Neural cell (in vitro differentiated cells): Measurements from ENCODE around the gene LYPD1. TPM values are rescaled to one million over a fixed set of nuclear protein-coding genes. Genes with fewer than 3 reads are reported as not detected.
"Not testable (repeated sequence)": the region's sequence is repeated elsewhere in the genome, so short reads cannot be mapped to it uniquely, and the experiment has no call there.

ENCODE experiments used
- H2AFZ ChIP-seq: fragments of 200-600, 300-800 bp; sonication (generic), shearing (Covaris generic); 2 replicates; pipeline ENCODE4 v1.6.0; 2014; ENCODE audit warnings: low read depth, mild to moderate bottlenecking, antibody characterized with exemption, low read length, moderate library complexity
- H3F3A ChIP-seq: fragments of 200-600 bp; shearing (Covaris generic); 2 replicates; pipeline ENCODE4 v1.6.1; 2016; ENCODE audit warnings: mild to moderate bottlenecking, moderate library complexity, mixed read lengths, antibody characterized with exemption, low read length; ENCODE audit not compliant: insufficient read depth, poor library complexity, severe bottlenecking
- H3K27ac ChIP-seq: fragments of 200-600, 300-800 bp; sonication (generic), shearing (Covaris generic); 2 replicates; pipeline ENCODE4 v1.5.1; 2014; ENCODE audit warnings: mild to moderate bottlenecking, low read length, moderate library complexity
- H3K27me3 ChIP-seq: fragments of 300-800, 200-600 bp; sonication (generic), shearing (Covaris generic); 2 replicates; pipeline ENCODE4 v1.6.0; 2014; ENCODE audit warnings: mild to moderate bottlenecking, low read depth, low read length, moderate library complexity; ENCODE audit not compliant: insufficient read depth
- H3K36me3 ChIP-seq: fragments of 300-800, 200-600 bp; sonication (generic), shearing (Covaris generic); 2 replicates; pipeline ENCODE4 v1.5.1; 2014; ENCODE audit warnings: mild to moderate bottlenecking, antibody characterized with exemption, low read length, moderate library complexity; ENCODE audit not compliant: insufficient read depth
- H3K4me2 ChIP-seq: fragments of 300-800, 200-600 bp; sonication (generic), shearing (Covaris generic); 2 replicates; pipeline ENCODE4 v1.6.0; 2014; ENCODE audit warnings: mild to moderate bottlenecking, low read length
- H3K4me3 ChIP-seq: fragments of 300-800, 200-600 bp; sonication (generic), shearing (Covaris generic); 2 replicates; pipeline ENCODE4 v1.5.1; 2014; ENCODE audit warnings: mild to moderate bottlenecking, low read length, moderate library complexity
- H3K79me2 ChIP-seq: fragments of 200-600 bp; shearing (Covaris generic); replicated peaks from 2 replicates; pipeline ENCODE4 v1.6.0; 2014; ENCODE audit warnings: mild to moderate bottlenecking, low read length, moderate library complexity; ENCODE audit not compliant: insufficient read depth
- H3K9ac ChIP-seq: fragments of 300-800, 200-600 bp; sonication (generic), shearing (Covaris generic); 2 replicates; pipeline ENCODE4 v1.6.1; 2016; ENCODE audit warnings: mild to moderate bottlenecking, low read length, mixed read lengths
- H3K9me2 ChIP-seq: fragments of 200-600 bp; shearing (Covaris generic); 2 replicates; pipeline ENCODE4 v1.6.1; 2016; ENCODE audit warnings: mild to moderate bottlenecking, low read length, mixed read lengths; ENCODE audit not compliant: insufficient read depth
- H3K9me3 ChIP-seq: fragments of 200-600, 300-800 bp; sonication (generic), shearing (Covaris generic); 2 replicates; pipeline ENCODE4 v1.6.1; 2016; ENCODE audit warnings: mild to moderate bottlenecking, mixed run types, low read length, moderate library complexity, mixed read lengths
- H4K20me1 ChIP-seq: fragments of 200-600 bp; shearing (Covaris generic); 2 replicates; pipeline ENCODE4 v1.6.1; 2016; ENCODE audit warnings: mild to moderate bottlenecking, mixed run types; ENCODE audit not compliant: insufficient read depth
- CTCF ChIP-seq: fragments of 450-650 bp; IDR thresholded peaks from 2 replicates; pipeline ENCODE4 v1.5.1; 2014; ENCODE audit warnings: antibody characterized with exemption, mild to moderate bottlenecking, moderate library complexity; ENCODE audit not compliant: poor library complexity, severe bottlenecking
- EP300 ChIP-seq: fragments of 450-650 bp; conservative IDR thresholded peaks from 2 replicates; pipeline ENCODE4 v1.6.1; 2014; ENCODE audit warnings: antibody characterized with exemption, mild to moderate bottlenecking, moderate library complexity; ENCODE audit not compliant: poor library complexity, severe bottlenecking
- EZH2 ChIP-seq: fragments of 200-600, 300-800 bp; shearing (Covaris generic), sonication (generic); IDR thresholded peaks from 2 replicates; pipeline ENCODE4 v1.6.1; 2014; ENCODE audit warnings: antibody characterized with exemption, low read length, borderline replicate concordance, mild to moderate bottlenecking; ENCODE audit not compliant: insufficient read depth, poor library complexity, severe bottlenecking
- MXI1 ChIP-seq: fragments of 450-650 bp; conservative IDR thresholded peaks from 2 replicates; pipeline ENCODE4 v1.6.1; 2014; ENCODE audit warnings: antibody characterized with exemption, mild to moderate bottlenecking; ENCODE audit not compliant: poor library complexity, severe bottlenecking
- POLR2AphosphoS5 ChIP-seq: IDR thresholded peaks from 2 replicates; pipeline ENCODE4 v1.6.1; 2012
- RAD21 ChIP-seq: fragments of 450-650 bp; conservative IDR thresholded peaks from 2 replicates; pipeline ENCODE4 v1.6.1; 2014; ENCODE audit warnings: antibody characterized with exemption, mild to moderate bottlenecking, moderate library complexity
- REST ChIP-seq: IDR thresholded peaks from 2 replicates; pipeline ENCODE4 v1.6.1; 2012; ENCODE audit warnings: borderline replicate concordance
- SMC3 ChIP-seq: fragments of 450-650 bp; conservative IDR thresholded peaks from 2 replicates; pipeline ENCODE4 v1.6.1; 2014; ENCODE audit warnings: antibody characterized with exemption, mild to moderate bottlenecking, moderate library complexity; ENCODE audit not compliant: poor library complexity
- TAF1 ChIP-seq: IDR thresholded peaks from 2 replicates; pipeline ENCODE4 v1.6.1; 2012; ENCODE audit warnings: low read depth
- polyA plus RNA-seq: library from polyadenylated mRNA; depleted of rRNA; stranded (reverse); fragments of >200 nt; gene quantifications from 2 replicates; pipeline ENCODE4 v1.2.3, GENCODE V29; 2014

Gene LYPD1
- polyA plus RNA-seq, 1 donor from 2014 or later: 78.2 TPM

- Histone ChIP-seq H3K4me2 (no peak overlapping the region), H3K27me3 (no peaks in the 10 kb centered on the region), H2AFZ (no peak overlapping the region), H3K9ac (no peak overlapping the region), H3K9me3 (no peaks in the 10 kb centered on the region), H3F3A (no peaks in the 10 kb centered on the region), H3K79me2 (no peaks in the 10 kb centered on the region), H3K9me2 (no peaks in the 10 kb centered on the region), H4K20me1 (no peaks in the 10 kb centered on the region), H3K4me3 (no peak overlapping the region), H3K27ac (no peak overlapping the region), H3K36me3 (no peaks in the 10 kb centered on the region)
- TF ChIP-seq MXI1: no peak
- TF ChIP-seq SMC3: no peak
- no peak for TF ChIP-seq EZH2
- no peak for TF ChIP-seq EP300
- no peak for TF ChIP-seq CTCF
- TF ChIP-seq TAF1: no peak
- no peak for TF ChIP-seq POLR2AphosphoS5
- no peak for TF ChIP-seq RAD21
- TF ChIP-seq REST: no peak
Observed at GRCh38 chr2:132703396-132703795, 33.4 kb upstream of the LYPD1 start.

- no peak overlapping the region for H3K4me2 ChIP-seq
- no peaks in the 10 kb centered on the region for H4K20me1 ChIP-seq
- no peak overlapping the region for H3K9ac ChIP-seq
- H3K36me3 ChIP-seq: no peaks in the 10 kb centered on the region
- H3K27me3 ChIP-seq: no peaks in the 10 kb centered on the region
- no peaks in the 10 kb centered on the region for H3K9me2 ChIP-seq
- no peaks in the 10 kb centered on the region for H3F3A ChIP-seq
- no peak overlapping the region for H3K27ac ChIP-seq
- TF ChIP-seq SMC3 (no peak), POLR2AphosphoS5 (no peak), TAF1 (no peak), REST (no peak), RAD21 (no peak), EZH2 (no peak), CTCF (no peak), EP300 (no peak), MXI1 (no peak)
- no peaks in the 10 kb centered on the region for H3K9me3 ChIP-seq
- H2AFZ ChIP-seq: no peak overlapping the region
- no peak overlapping the region for H3K4me3 ChIP-seq
- H3K79me2 ChIP-seq: no peaks in the 10 kb centered on the region
Observed at GRCh38 chr2:132701810-132702209, 31.8 kb upstream of the LYPD1 start.

GRCh38 chr2:132699802-132700201, 29.8 kb upstream of the LYPD1 start:
- not testable (repeated sequence) for H3K4me2 ChIP-seq, H3K9me3 ChIP-seq, H3K9me2 ChIP-seq, H3F3A ChIP-seq, H3K4me3 ChIP-seq, H3K9ac ChIP-seq, H3K79me2 ChIP-seq, H3K27ac ChIP-seq, H2AFZ ChIP-seq, H3K36me3 ChIP-seq, H3K27me3 ChIP-seq, H4K20me1 ChIP-seq
